ENCODE results near the gene NPHP4.

DNA sequence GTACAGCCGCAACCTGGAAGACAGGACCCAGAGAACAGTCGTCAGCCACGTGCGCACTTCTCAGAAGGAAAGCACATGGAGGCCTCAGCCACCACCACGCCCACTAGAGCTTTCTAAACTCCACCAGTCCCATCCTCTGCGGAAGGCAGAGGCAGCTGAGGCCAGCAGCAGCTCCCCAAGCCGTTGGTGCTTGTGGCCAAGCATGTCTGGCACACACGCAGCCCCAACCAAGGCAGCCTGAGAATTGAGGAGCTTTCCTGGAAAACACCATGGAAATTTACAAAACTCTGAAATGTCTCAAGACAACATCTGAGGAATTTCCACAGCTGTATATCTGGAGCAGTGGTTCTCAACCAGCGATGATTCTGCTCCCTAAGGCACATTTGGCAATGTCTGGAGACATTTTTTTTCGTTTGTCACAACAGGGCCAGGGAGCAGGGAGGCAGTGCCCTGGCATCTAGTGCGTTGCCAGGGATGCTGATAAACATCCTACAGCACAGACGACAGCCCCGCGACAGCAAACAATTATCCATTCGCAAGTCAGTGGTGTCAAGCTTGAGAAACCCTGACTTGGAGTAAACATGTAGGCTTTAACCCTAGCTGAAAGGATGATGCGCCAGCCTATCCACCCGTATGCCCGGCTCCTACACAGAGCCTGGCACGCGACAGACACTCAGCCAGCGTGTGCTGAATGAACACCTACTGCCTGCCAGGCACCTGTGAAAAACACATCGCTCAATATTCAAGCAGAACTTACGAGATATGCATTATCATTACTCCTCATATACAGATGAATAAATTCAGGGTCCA lies 24.7 kb downstream of the NPHP4 start:
- no peak for TF ChIP-seq CTCF (IDR thresholded peaks at IDR 0.05)
- TF ChIP-seq POLR2A (IDR thresholded peaks at IDR 0.05): no peak
- no peak for TF ChIP-seq POLR2AphosphoS5 (IDR thresholded peaks at IDR 0.05)
